Measurements from ENCODE around the gene RAB40B. TPM values are rescaled to one million over a fixed set of nuclear protein-coding genes. Genes with fewer than 3 reads are reported as not detected.
A peak's percentile ranks its signal among the peaks of the same experiment; 100 is the strongest.
"Not testable (repeated sequence)": the region's sequence is repeated elsewhere in the genome, so short reads cannot be mapped to it uniquely, and the experiment has no call there.

RAB40B gene
- polyA plus RNA-seq, 1 of the 3 experiments (the other 2 are of a cell fraction), result 20.7 TPM

DNA sequence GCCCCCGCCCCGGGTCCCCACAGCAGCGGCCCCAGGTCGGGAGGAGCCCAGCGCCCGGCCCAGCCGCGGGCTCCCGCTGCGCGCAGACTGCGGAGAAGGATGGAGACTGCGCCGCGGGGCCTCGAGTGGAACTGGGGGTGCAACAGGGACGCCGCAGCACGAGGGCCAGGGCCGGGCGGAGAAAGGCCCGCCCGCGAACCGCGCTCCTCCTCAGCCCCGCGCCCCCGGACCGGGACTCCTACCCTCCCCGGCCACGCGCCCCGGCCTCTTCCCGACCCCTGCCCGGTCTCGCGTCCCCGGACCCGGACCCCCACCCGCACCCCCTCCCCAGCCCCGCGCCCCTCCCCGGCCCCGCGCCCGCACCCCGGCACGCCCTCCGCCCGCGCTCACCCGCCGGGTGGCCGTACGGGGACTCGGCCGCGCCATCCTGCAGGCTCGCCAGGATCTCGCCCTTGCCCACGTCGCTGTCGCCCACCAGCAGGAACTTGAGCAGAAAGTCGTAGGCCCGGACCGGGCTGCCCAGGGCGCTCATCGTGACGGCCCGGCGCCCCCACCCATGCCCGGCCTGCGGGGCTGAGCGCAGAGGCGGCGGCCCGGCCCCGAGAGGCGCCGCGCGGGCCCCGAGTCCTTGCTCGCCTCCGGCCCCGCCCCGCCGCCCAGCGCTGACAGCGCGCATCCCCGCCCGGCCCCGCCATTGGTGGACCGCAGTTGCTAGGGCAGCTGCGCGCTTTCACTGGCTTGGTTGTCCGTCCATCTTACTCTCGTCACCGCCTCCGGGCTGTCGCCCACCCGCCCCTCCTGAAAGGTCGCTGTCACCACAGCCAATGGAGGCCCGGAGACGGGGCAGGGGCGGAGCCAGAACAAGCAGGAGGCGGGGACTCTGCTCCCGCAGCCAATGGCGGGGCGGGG, at the start of gene RAB40B (continued):
- TF ChIP-seq USF1 (IDR thresholded peaks at IDR 0.05; ENCODE audit: borderline replicate concordance, low read depth) (no peak), EP300 (IDR thresholded peaks at IDR 0.05; ENCODE audit: borderline replicate concordance in 1 of 2, low read depth in 1 of 2, low read length in 1 of 2) (peak in 1 of 2 experiments; percentile 70; a peak in 2 of 4 replicates), TAF1 (IDR thresholded peaks at IDR 0.05; ENCODE audit: borderline replicate concordance, low read depth, low read length) (no peak), ELF1 (IDR thresholded peaks at IDR 0.05) (no peak), CHD2 (IDR thresholded peaks at IDR 0.05; ENCODE audit: low read length, partially characterized antibody) (peak; percentile 95), IRF3 (IDR thresholded peaks at IDR 0.05; ENCODE audit: low read depth, low read length) (peak; percentile 95), RFX5 (IDR thresholded peaks at IDR 0.05; ENCODE audit: low read length) (peak; percentile 97)
- TF ChIP-seq, protein P1, sequence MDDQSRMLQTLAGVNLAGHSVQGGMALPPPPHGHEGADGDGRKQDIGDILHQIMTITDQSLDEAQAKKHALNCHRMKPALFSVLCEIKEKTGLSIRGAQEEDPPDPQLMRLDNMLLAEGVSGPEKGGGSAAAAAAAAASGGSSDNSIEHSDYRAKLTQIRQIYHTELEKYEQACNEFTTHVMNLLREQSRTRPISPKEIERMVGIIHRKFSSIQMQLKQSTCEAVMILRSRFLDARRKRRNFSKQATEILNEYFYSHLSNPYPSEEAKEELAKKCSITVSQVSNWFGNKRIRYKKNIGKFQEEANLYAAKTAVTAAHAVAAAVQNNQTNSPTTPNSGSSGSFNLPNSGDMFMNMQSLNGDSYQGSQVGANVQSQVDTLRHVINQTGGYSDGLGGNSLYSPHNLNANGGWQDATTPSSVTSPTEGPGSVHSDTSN (IDR thresholded peaks at IDR 0.05), result peak; percentile 100
- TF ChIP-seq, protein P2, sequence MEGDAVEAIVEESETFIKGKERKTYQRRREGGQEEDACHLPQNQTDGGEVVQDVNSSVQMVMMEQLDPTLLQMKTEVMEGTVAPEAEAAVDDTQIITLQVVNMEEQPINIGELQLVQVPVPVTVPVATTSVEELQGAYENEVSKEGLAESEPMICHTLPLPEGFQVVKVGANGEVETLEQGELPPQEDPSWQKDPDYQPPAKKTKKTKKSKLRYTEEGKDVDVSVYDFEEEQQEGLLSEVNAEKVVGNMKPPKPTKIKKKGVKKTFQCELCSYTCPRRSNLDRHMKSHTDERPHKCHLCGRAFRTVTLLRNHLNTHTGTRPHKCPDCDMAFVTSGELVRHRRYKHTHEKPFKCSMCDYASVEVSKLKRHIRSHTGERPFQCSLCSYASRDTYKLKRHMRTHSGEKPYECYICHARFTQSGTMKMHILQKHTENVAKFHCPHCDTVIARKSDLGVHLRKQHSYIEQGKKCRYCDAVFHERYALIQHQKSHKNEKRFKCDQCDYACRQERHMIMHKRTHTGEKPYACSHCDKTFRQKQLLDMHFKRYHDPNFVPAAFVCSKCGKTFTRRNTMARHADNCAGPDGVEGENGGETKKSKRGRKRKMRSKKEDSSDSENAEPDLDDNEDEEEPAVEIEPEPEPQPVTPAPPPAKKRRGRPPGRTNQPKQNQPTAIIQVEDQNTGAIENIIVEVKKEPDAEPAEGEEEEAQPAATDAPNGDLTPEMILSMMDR (IDR thresholded peaks at IDR 0.05), result no peak

- no peaks in the 10 kb centered on the region for H3K79me2 ChIP-seq (ENCODE audit: insufficient read depth)
Observed at GRCh38 chr17:82745524-82745923, 47.0 kb upstream of the RAB40B start.

GRCh38 chr17:82744736-82745135, 46.2 kb upstream of the RAB40B start:
- H3K9ac ChIP-seq; H3K27me3 ChIP-seq (ENCODE audit: insufficient read depth); POLR2A ChIA-PET; DNase-seq; H3K9me2 ChIP-seq; H3K27ac ChIP-seq (ENCODE audit: low read depth in 2 of 2, low read length in 1 of 2); H3K79me2 ChIP-seq (ENCODE audit: insufficient read depth); H3K4me2 ChIP-seq; H3K4me3 ChIP-seq (ENCODE audit: low read depth in 2 of 2, low read length in 1 of 2); CTCF ChIA-PET; H2AFZ ChIP-seq (ENCODE audit: low read depth); H3K4me1 ChIP-seq (ENCODE audit: control insufficient read depth in 1 of 2, insufficient read depth in 2 of 2, low read depth in 1 of 2, low read length in 1 of 2); H4K20me1 ChIP-seq (ENCODE audit: insufficient read depth); H3F3A ChIP-seq (replicated peaks; ENCODE audit: insufficient read depth): not testable (repeated sequence)
- H3K9me3 ChIP-seq, result peaks cover 11% of the 10 kb centered on the region; the same call in 1 of the 2 replicates
- 87% methylated on average over 7 of the region's 7 CpGs for WGBS (ENCODE audit: low lambda C conversion rate)
- peaks cover 17 to 47% of the 10 kb centered on the region in 2 experiments for H3K36me3 ChIP-seq (replicated peaks in 1 of 2; ENCODE audit: control insufficient read depth in 1 of 2, insufficient read depth in 2 of 2, low read length in 1 of 2)

More at GRCh38 chr17:82745524-82745923, 47.0 kb upstream of the RAB40B start:
- Histone ChIP-seq H4K20me1 (ENCODE audit: insufficient read depth) (no peaks in the 10 kb centered on the region), H3K27me3 (ENCODE audit: insufficient read depth) (no peaks in the 10 kb centered on the region), H3F3A (replicated peaks; ENCODE audit: insufficient read depth) (peaks cover 6% of the 10 kb centered on the region), H3K4me3 (ENCODE audit: low read depth in 2 of 2, low read length in 1 of 2) (no peak overlapping the region), H3K9ac (no peak overlapping the region), H3K9me3 (peaks cover 4% of the 10 kb centered on the region; the same call in 1 of the 2 replicates), H2AFZ (ENCODE audit: low read depth) (no peak overlapping the region), H3K9me2 (no peaks in the 10 kb centered on the region), H3K36me3 (replicated peaks in 1 of 2; ENCODE audit: control insufficient read depth in 1 of 2, insufficient read depth in 2 of 2, low read length in 1 of 2) (peaks cover 16 to 39% of the 10 kb centered on the region in 2 experiments), H3K4me2 (no peak overlapping the region), H3K27ac (ENCODE audit: low read depth in 2 of 2, low read length in 1 of 2) (no peak overlapping the region), H3K4me1 (ENCODE audit: control insufficient read depth in 1 of 2, insufficient read depth in 2 of 2, low read depth in 1 of 2, low read length in 1 of 2) (no peaks in the 10 kb centered on the region)
- 73% methylated on average over 8 of the region's 8 CpGs for WGBS (ENCODE audit: low lambda C conversion rate)
- POLR2A ChIA-PET, result no interaction called here
- TF ChIP-seq, protein P3, sequence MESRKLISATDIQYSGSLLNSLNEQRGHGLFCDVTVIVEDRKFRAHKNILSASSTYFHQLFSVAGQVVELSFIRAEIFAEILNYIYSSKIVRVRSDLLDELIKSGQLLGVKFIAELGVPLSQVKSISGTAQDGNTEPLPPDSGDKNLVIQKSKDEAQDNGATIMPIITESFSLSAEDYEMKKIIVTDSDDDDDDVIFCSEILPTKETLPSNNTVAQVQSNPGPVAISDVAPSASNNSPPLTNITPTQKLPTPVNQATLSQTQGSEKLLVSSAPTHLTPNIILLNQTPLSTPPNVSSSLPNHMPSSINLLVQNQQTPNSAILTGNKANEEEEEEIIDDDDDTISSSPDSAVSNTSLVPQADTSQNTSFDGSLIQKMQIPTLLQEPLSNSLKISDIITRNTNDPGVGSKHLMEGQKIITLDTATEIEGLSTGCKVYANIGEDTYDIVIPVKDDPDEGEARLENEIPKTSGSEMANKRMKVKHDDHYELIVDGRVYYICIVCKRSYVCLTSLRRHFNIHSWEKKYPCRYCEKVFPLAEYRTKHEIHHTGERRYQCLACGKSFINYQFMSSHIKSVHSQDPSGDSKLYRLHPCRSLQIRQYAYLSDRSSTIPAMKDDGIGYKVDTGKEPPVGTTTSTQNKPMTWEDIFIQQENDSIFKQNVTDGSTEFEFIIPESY (IDR thresholded peaks at IDR 0.05; ENCODE audit: borderline replicate concordance, low read depth), result no peak
- no peak for DNase-seq
- CTCF ChIA-PET, result no interaction called here
